Measurements from ENCODE around the gene BMP8B.
"Not testable (repeated sequence)": the region's sequence is repeated elsewhere in the genome, so short reads cannot be mapped to it uniquely, and the experiment has no call there.

The BMP8B gene

DNA sequence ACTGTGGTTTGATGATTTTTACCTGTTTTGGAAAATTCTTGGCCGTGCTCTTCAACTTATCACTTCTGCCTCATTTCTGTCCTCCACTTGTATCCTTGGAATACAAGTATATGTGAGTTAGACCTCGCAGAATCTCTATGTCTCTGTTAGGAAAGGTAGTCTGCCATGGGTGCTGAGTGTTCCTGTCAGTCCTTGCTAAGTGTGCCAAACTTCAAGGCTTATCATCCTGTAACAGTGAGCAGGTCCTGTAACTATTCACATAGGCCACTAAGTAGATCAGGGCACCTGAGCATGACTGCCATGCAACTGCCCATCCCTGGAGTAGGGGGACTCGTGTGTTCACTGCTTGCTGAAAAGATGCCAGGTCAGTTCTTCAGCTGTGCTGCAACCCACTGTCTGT lies 24.2 kb upstream of the BMP8B start:
- no peak for DNase-seq (ENCODE audit: low read depth in 3 of 3)

DNA sequence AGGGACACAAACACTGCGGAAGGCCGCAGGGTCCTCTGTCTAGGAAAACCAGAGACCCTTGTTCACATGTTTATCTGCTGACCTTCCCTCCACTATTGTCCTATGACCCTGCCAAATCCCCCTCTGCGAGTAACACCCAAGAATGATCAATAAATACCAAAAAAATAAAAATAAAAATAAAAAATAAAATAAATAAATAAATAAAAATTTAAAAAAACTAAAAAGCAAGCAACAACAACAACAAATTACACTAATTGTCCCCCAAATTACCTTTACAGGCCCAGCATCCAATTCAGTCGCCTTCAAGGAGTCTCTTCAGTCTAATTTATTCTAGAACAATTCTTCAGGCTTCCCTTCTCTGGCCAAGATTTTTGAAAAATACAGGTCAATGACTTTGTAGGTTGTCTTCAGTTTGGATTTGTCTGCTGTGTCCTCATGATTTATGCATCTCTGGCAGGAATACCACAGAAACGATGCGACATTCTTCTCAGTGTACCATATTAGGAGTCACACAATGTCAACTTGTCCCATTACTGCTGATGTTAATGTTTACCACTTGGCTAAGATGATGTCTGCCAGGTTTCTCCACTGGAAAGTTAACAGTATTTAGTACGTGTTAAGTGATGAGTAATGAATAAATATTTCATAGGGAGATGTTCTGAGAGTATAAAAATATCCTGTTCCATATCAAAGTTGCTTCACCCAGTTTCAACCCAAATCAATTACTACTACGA lies 20.3 kb upstream of the BMP8B start:
- no peak for DNase-seq (ENCODE audit: low read depth in 3 of 3)

DNA sequence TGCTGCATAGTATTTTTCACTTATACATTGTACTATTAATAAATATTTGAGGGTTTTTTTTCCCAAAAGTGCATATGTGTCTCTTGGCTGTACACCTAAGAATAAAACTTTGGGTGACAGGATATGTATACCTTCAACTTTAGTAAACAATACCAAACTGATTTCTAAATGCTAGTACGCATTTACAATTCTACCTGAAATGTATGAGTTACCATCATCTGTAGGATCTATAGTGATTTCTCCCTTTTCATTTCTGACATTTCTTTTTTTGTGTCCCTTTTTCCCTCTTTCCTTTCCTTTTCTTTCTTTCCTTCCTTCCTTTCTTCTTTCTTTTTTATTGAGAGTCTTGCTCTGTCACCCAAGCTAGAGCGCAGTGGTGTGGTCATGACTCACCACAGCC lies 16.7 kb upstream of the BMP8B start:
- no peak for DNase-seq (ENCODE audit: low read depth in 3 of 3)

DNA sequence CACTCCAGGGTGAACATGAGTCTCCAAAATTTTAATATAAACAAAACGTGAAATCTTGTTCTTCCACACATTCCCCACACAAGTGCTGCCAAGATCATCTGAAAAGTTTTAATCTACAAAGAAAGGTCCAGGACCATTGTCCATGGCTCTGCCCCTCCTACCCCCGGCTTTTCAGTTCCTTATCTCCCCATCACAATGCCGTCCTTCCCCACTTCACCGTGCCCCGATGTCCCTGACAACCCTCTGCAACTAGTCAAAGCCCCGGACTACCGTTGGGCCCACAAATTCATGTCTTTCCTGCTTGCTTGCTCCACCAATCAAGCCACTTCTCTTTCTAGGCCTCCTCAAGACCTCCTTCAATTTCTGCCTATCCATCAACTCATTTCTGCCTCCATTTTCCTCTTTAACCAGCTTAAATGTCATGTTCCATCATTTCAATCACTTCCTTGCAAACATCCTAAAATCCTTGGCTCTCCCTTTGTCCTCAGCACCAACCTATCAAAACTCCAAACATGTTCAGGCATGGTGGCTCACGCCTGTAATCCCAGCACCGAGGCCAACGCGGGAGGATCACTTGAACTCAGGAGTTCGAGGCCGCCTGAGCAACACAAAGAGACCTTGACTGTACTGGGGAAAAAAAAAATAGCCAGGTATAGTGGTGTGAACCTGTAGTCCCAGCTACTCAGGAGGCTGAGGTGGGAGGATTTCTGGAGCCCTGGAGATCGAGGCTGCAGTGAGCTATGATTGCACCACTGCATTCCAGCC lies 14.0 kb upstream of the BMP8B start:
- DNase-seq (ENCODE audit: low read depth in 3 of 3), result no peak

DNA sequence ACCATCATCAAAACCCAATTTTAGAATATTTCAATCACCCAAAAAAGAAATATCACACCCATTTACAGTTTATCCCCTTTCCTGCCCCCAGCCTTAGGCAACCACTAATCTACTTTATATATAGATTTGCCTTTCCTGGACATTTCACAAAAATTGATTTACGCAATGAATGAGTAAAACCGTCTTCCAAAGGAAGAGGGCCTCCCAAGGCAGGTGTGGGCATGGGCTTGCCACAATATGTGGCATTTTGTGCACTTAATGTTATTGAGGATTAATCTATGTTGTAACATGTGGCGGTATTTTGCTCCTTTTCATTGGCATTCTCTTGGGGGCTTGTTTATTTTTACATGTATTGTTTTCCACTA lies 11.8 kb upstream of the BMP8B start:
- DNase-seq (ENCODE audit: low read depth in 3 of 3), result no peak

DNA sequence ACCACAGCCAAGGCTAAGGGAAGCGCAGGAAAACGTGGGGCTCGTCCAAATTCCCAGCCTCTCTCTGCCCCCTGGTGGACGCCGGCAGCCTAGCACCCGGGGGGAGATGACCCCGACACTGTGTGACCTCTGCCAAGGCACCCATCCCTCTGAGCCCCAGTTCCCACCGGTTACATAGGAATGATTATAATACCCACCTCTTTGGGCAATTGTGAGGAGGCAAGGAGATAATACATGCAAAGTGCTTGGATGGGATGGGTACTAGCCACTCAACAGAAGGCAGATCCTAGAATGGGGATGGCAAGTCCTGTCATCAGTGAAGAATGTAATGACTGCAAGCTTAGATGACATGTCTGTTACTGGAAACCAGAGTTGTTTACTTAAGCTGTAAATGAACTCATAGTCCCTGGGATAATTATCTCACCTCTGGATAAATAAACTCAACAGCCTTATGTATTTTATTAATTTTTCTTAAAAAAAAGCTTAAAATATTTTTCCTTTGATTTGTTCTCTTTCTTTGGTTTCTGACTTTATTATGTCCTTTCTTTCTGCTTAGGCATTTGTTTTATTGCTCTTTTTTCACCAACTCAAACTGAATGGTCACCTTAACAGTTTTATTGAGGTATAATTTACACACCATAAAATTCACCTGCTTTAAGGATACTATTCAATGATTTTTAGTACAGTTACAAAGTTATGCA lies 11.3 kb upstream of the BMP8B start:
- peak; percentile 51 to 59 (median 54) for DNase-seq (ENCODE audit: low read depth in 3 of 3)

DNA sequence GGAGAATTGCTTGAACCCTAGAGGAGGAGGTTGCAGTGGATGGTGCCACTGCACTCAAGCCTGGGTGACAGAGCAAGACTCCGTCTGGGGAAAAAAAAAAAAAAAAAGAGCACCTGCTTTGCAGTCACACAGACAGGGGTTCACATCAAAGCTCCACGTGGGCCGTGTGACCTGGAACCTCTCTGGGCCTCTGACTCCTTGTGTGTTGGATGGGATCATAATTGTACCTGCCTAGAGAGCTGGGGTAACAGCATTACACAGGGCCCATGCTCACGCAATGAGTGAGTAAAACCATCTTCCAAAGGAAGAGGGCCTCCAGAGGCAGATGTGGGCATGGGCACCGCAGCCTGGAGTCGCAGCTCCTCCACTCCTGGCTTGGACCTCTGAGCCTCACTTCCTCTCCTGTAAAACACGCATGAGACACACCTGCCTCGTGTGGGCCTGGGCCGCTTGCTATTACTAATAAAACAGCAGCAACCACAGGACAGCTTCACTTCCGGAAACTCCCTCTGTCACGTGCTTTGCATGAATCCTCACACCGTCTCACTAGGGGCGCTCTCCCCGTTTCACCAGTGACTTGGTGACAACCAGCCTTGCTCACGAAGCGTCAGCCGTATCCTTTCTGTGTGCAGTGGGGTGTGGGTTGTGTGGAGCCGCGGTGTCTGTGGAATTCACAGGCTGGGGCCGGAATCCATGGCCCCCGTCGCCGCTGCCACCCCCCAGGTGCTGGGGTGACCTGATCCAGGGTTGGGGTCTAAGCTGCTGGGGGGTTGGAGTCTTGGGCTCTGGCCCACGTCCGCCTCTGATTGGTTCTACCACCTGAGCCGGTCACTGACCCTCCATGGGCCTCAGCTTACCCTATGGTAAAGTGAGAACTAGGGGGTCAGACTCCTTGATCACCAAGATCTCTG lies 10.4 kb upstream of the BMP8B start:
- peak; percentile 52 to 81 (median 81) for DNase-seq (ENCODE audit: low read depth in 3 of 3)

DNA sequence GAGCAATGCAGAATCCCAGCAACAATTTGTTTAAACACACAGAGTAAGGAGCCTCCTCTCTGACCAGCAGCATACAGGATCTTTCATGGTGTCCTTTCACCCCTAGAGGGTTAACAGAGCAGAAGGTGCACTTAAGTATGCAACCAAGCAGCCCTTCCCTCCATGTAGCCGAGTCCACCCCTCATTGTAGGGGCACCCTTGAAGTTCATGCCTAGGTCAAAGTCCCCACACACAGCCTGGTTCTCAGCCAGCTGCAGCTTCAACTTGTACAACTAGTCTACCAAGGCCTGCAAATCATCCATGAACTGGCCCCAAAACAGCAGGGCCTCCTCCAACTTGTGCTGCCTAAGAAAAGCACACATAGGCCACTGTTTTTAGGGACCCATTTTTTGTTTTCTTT lies 7.0 kb upstream of the BMP8B start:
- DNase-seq (ENCODE audit: low read depth in 3 of 3), result no peak

DNA sequence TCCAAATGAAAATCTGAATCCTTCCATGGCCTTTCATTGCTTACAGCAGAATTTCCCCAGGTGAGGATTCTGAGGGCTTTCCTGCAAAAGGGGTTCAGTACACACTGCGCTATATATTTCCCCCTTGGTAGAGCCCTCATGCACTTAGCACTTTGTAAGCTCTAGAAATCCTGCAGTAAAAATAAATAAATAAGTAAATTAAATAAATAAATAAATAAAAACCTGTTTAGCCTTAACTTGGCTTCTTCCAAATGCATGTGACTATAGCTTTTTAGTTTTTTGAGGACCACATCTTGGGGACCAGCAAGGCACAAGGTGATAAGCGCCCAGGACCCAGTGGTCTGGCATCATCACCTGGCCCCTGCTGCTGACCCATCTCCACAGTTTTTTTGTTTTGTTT lies 3.2 kb upstream of the BMP8B start:
- DNase-seq (ENCODE audit: low read depth in 3 of 3), result no peak

DNA sequence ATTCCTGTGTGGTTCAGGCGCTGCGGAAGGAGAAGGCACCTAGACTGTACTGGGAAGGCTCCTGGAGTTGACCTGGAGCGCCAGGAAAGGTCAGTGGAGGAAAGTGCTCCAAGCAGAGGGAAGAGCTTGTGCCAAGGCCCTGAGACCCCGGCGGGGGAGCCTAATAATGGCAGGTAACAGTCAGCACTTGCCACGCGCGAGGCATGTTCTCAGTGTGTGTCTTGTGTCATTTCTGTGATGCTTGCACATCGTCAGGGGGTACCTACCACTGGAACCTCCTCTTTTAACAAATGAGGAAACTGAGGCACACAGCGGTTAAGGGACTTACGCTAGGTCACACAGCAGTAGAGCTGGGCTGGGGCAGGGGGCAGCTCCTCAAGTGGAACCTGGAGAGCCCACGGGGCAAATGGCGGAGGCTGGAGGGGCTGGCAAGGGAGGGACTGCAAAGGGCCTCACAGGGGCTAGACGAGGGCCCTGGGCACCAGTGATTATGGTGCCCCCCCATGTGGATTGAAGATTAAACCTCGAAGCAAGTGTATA lies 976 bp upstream of the BMP8B start:
- no peak for DNase-seq (ENCODE audit: low read depth in 3 of 3)

DNA sequence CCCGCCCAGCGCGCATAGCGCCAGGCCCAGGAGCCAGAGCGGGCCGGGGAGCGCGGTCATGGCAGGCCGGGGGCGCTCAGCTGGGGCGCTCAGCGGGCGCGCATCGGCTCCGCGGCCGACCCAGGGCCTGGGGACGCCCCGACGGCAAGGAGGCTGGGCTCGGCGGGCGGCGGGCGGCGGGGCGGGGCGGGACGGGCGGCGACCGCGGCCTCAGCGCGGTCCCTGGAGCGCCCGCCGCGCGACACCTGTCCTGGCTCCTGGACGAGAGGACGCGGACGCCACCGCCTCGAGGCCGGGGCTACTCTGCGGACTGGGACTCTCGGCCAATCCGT lies 273 bp downstream of the BMP8B start:
- no peak for DNase-seq (ENCODE audit: low read depth in 3 of 3)

DNA sequence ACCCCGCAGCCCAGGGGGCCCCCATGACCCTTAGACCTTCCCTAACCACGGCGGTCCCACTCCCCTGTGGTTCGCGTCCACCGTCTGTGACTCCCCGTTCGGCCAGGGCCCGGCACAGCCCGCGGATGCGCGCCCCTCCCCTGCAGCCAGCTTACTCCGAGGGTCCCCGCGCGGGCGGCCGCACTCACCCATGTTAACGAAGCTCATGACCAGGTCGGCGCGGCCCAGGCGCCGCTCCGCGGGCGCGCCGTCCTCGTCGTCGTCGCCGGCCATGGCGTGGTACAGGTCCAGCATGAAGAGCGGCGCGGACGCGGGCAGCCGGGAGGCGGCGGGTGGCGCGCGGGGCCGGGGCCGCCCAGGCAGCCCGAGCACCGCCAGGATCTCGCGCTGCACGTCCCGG lies 701 bp downstream of the BMP8B start:
- DNase-seq (ENCODE audit: low read depth in 3 of 3), result not testable (repeated sequence)

DNA sequence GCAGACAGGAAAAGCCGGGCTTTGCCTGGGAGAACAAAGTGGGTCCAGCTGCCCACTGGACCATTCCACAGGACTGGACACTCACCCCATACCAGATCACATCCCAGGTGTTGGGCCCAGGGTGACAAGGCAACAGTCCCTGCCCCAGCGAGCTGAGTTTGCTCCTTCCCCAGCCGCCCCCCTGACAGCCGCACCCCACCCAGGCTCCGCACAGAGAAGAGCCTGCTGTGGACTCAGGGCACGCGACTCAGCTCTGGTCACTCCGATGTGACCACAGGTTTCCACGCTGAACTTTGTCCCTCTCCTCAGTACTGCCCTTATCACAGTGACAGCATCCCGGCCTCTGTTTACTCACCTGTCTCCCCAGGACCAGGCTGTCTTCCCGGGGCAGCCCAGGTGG lies 1.2 kb downstream of the BMP8B start:
- no peak for DNase-seq (ENCODE audit: low read depth in 3 of 3)

DNA sequence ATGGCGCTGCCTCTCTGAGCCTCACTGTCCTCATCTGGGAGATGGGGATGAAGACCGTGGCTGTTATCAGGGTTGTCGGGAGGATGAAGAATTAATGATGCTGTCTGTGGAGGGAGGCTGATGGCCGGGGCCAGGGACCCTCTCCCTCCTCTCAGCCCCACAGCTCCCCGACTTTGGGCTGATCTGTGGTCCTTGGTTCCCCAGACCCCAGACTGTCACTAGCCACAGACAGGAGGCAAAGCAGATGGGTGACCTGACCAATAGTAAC lies 1.6 kb downstream of the BMP8B start:
- DNase-seq (ENCODE audit: low read depth in 3 of 3), result not testable (repeated sequence)

DNA sequence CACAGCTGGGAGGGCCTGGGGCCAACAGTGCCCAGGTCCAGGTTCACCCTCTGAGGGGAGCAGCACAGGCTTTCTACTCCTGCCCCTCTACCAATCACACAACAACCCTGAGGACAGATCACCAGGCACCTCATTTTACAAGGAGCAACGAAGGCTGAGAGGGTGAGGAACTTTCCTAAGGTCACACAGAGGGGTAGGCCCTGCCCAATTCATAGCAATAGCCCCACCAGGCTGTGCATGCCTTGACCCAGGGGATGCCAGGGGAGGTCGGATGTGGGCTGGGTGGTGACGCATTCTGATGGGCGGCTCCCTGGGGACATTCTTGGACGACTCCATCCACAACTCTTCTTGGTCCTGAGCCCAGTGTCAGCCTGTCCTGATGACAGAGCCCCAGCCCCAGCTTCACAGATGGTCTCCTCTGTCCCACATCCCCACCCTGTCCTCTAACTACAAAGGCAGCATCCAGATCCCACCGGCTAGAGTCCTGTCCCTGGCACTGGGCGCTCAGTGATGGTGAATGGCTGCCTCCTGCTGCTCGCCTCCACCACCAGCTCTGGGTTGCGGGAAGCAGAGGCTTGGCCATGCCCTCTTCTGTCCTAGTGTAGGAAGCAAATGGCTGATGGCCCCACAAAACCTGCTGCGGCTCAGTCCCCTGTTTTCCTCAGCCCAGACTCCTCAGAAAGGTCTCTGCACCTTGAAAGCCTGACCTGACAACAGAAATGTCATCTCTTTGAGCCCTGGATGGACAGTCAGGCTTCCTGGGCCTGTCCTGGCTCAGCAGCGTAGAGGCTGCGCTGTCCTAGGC lies 2.2 kb downstream of the BMP8B start:
- not testable (repeated sequence) for DNase-seq (ENCODE audit: low read depth in 3 of 3)

DNA sequence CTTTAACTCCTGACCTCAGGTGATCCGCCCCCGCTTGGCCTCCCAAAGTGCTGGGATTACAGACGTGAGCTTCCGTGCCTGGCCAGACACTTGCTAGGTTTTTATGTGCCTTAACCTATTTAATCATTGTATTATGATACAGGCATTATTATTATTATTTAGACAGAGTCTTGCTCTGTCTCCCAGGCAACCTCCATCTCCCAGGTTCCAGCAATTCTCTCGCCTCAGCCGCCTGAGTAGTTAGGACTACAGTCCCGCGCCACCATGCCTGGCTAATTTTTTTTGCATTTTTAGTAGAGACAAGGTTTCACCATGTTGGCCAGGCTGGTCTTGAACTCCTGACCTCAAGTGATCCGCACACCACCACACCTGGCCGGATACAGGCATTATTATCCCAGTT lies 6.0 kb downstream of the BMP8B start:
- not testable (repeated sequence) for DNase-seq (ENCODE audit: low read depth in 3 of 3)

DNA sequence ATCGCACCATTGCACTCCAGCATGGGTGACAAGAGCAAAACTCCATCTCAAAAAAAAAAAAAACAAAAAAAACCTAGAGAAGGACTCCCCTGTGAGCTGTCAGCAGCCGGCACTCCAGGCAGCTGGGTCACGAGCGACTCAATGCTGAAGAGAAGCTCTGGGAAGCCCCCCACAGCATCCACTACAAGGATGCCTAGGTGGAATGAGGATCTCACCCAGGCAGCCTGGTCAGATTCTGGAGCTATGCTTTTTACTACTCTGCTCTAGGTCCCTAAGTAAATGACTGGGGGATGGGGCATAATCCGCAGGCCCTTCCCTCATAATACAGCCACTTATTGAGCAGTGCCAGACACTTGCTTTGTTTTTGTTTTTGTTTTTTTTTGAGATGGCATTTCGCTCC lies 6.6 kb downstream of the BMP8B start:
- DNase-seq (ENCODE audit: low read depth in 3 of 3), result no peak

DNA sequence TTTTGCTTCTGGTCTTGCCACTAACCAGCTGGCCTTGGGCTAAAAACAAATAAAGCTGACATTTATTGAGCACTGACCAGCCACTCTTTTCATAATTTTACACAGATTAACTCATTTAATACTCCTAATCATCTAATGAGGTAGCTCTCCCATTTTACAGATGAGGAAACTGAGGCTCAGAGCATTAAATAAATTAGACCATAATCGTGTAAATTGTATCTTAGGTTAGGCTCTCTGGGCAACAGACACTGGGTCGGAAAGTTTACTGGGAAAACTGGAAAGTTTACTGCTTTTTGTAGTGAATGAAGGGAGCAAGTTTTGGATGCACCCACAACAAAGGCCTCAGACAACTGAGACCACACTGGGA lies 7.3 kb downstream of the BMP8B start:
- no peak for DNase-seq (ENCODE audit: low read depth in 3 of 3)

DNA sequence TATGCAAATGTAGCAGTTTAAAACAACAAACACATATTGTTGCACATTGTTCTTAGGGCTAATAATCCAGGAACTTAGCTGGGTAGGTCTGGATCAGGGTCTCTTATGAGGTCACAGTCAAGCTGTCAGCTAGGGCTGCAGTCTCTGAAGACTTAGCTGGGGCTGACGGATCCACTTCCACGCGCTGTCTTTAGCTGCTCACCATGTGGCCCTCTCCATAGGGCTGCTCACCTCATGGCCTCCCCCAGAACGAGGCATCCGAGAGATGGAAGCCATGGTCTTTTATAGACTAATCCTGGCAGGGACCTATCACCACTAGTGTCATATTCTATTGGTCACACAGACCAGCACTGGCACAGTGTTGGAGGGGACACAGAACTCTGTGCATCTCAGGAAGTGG lies 8.8 kb downstream of the BMP8B start:
- no peak for DNase-seq (ENCODE audit: low read depth in 3 of 3)

DNA sequence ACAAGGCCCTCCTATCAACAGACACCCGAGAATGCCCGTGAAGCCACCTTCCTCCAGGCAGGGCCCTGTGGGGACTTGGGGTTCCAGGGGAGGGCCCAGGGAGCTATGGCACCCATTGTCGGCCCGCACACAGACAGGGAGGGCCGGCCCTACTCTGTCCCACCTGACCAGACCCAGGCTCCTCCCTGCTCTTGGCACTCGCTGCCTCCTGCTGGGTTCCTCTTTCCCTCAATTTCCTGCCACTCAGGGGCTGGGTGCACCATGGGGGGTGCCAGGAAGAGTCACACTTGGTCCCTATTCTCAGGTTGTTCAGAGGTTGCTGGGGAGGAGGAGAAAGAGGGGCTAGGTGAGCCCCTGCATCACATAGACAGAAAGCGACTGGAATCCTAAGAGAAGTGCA lies 9.5 kb downstream of the BMP8B start:
- no peak for DNase-seq (ENCODE audit: low read depth in 3 of 3)

DNA sequence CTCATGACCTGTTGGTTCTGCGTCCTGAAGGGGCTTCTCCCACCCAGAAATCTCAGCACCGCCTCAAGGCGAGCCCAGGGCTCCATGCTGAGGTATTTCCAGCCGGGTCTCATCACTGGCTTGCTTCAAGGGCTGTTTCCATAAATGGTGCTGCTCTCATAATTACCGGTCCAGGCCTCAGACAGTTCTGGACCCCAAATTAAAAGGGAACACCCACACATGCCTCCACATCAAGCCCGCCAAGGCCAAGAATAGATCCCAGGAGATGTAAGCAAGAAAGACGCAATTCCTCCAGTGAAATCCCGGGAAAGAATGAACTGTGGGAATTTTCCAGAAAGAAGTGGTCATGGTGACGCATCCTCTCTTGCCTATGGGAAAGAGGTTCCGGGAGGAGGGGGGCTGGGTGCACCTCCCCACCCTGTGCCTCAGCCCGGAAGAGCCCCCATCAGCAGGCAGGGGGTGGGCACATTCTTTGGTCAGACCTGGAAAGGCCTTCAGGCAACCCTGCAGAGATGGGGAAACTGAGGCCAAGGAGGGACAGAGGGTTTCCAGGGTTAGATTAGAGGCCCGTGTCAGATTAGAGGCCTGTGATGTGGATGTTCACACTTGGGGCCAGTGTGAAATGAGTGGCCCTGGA lies 10.1 kb downstream of the BMP8B start:
- DNase-seq (ENCODE audit: low read depth in 3 of 3), result not testable (repeated sequence)
